Loucy (cell line): ENCODE measurements around the gene PCCA.

ENCODE experiments used
- H2AFZ ChIP-seq: fragments of 200-600 bp; sonication (generic); 2 replicates; pipeline ENCODE4 v1.6.0; 2016; ENCODE audit warnings: antibody characterized with exemption, mild to moderate bottlenecking, low read length, moderate library complexity
- H3F3A ChIP-seq: fragments of 200-600 bp; 2 replicates; pipeline ENCODE4 v1.6.0; 2016; ENCODE audit warnings: antibody characterized with exemption, low read depth, mild to moderate bottlenecking
- H3K27me3 ChIP-seq: fragments of 200-600 bp; sonication (generic); 2 replicates; pipeline ENCODE4 v1.6.1; 2014; ENCODE audit warnings: low read length, mild to moderate bottlenecking; ENCODE audit not compliant: insufficient read depth, poor library complexity, severe bottlenecking
- H3K36me3 ChIP-seq: fragments of 200-600 bp; sonication (generic); 2 replicates; pipeline ENCODE4 v1.6.1; 2016; ENCODE audit warnings: low read length; ENCODE audit not compliant: insufficient read depth
- H3K4me1 ChIP-seq: fragments of 200-600 bp; sonication (generic); 2 replicates; pipeline ENCODE4 v1.5.1; 2014; ENCODE audit warnings: low read length, mild to moderate bottlenecking; ENCODE audit not compliant: insufficient read depth, poor library complexity, severe bottlenecking
- H3K4me2 ChIP-seq: fragments of 200-600 bp; sonication (generic); 2 replicates; pipeline ENCODE4 v1.6.0; 2014; ENCODE audit warnings: antibody characterized with exemption, low read length, low read depth, mild to moderate bottlenecking; ENCODE audit not compliant: poor library complexity, severe bottlenecking
- H3K4me3 ChIP-seq: fragments of 200-600 bp; sonication (generic); 2 replicates; pipeline ENCODE4 v1.5.1; 2014; ENCODE audit warnings: low read length, mild to moderate bottlenecking, mixed read lengths; ENCODE audit not compliant: poor library complexity, severe bottlenecking
- H3K79me2 ChIP-seq: fragments of 200-600 bp; sonication (generic); 2 replicates; pipeline ENCODE4 v1.6.1; 2014; ENCODE audit warnings: low read length; ENCODE audit not compliant: insufficient read depth
- H3K9ac ChIP-seq: fragments of 200-600 bp; sonication (generic); 2 replicates; pipeline ENCODE4 v1.6.0; 2014; ENCODE audit warnings: mild to moderate bottlenecking, low read depth, low read length, moderate library complexity; ENCODE audit not compliant: poor library complexity, severe bottlenecking
- H3K9me2 ChIP-seq: fragments of 200-600 bp; sonication (generic); replicated peaks from 2 replicates; pipeline ENCODE4 v1.6.1; 2016; ENCODE audit warnings: low read depth, low read length, mixed read lengths
- H3K9me3 ChIP-seq: fragments of 200-600 bp; sonication (generic); 2 replicates; pipeline ENCODE4 v1.6.1; 2014; ENCODE audit warnings: mild to moderate bottlenecking, antibody characterized with exemption, low read length, low read depth; ENCODE audit not compliant: insufficient read depth
- H4K20me1 ChIP-seq: fragments of 200-600 bp; sonication (generic); 2 replicates; pipeline ENCODE4 v1.6.0; 2014; ENCODE audit warnings: antibody characterized with exemption, low read length, mild to moderate bottlenecking; ENCODE audit not compliant: insufficient read depth, poor library complexity, severe bottlenecking
- EZH2phosphoT487 ChIP-seq: fragments of 200-600 bp; IDR thresholded peaks from 2 replicates; pipeline ENCODE4 v1.6.1; 2018; ENCODE audit warnings: antibody characterized with exemption, mild to moderate bottlenecking, moderate library complexity, borderline replicate concordance
- TF ChIP-seq, protein P1 (sequence below): fragments of 200-600 bp; sonication (generic); conservative IDR thresholded peaks from 2 replicates; pipeline ENCODE4 v1.5.1; 2014; ENCODE audit warnings: mild to moderate bottlenecking, antibody characterized with exemption, low read length

PCCA gene

DNA sequence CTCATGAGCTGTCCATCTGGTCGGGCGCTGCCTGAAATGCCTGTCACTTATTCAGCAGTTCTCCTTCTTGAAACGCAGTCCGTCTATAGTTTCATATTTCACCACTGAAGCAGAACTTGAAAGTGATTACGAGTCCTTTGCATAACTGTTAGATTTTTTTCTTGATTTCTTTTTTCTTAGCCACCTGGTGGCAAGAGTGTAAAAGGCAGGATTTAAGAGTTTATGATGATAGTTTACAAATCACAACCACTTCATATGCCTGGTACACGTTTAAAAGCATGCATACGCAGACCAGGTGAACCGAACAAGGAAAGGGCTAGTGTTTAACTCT is 453.9 kb downstream of the PCCA start:
- Histone ChIP-seq H3K4me2 (peak overlapping the region; percentile 2), H3K36me3 (no peaks in the 10 kb centered on the region), H3K79me2 (no peaks in the 10 kb centered on the region), H3K4me1 (peaks cover 8% of the 10 kb centered on the region), H4K20me1 (no peaks in the 10 kb centered on the region), H3K9ac (no peak overlapping the region), H3K9me2 (no peaks in the 10 kb centered on the region), H3K4me3 (no peak overlapping the region), H2AFZ (no peak overlapping the region), H3K27me3 (no peaks in the 10 kb centered on the region), H3K9me3 (no peaks in the 10 kb centered on the region), H3F3A (no peaks in the 10 kb centered on the region)
- TF ChIP-seq, protein P1, sequence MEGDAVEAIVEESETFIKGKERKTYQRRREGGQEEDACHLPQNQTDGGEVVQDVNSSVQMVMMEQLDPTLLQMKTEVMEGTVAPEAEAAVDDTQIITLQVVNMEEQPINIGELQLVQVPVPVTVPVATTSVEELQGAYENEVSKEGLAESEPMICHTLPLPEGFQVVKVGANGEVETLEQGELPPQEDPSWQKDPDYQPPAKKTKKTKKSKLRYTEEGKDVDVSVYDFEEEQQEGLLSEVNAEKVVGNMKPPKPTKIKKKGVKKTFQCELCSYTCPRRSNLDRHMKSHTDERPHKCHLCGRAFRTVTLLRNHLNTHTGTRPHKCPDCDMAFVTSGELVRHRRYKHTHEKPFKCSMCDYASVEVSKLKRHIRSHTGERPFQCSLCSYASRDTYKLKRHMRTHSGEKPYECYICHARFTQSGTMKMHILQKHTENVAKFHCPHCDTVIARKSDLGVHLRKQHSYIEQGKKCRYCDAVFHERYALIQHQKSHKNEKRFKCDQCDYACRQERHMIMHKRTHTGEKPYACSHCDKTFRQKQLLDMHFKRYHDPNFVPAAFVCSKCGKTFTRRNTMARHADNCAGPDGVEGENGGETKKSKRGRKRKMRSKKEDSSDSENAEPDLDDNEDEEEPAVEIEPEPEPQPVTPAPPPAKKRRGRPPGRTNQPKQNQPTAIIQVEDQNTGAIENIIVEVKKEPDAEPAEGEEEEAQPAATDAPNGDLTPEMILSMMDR, result peak; percentile 70
- TF ChIP-seq EZH2phosphoT487, result no peak

DNA sequence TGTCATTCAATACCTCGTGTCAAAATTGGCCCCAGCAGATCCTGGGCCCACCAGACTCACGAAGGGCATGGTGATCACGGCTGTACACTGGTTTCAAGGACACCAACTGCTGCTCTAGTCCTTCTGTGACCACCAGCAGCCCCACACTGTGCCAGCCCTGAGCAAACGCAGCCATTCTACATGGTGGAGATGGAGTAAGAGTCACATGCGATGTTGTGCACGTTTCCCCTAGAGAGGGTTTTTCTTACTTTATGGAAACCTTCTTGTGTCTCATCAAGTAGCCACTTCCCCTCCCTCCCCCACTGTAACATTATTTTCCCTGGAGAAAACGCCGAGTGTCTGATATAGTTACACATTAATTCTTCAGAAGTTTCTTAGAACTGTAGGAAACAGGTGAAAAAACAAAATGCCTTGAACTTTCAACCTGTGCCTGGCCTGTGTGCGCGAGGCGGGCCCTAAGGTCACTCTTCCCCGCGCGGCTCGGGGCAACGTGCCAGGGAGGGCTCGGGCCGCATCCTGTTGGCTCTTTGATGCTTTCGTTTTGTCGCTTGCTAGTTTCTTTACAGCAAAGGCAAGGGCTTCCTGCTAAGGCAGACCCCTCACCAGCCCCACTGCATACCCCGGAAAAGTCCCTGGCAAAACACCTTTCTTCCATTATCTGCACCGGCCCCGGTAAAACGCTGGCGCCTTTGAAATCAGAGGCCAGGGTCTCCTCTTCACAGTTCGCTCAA is 455.1 kb downstream of the PCCA start:
- H2AFZ ChIP-seq, result no peak overlapping the region
- TF ChIP-seq, protein P1, result no peak
- no peak for TF ChIP-seq EZH2phosphoT487
- H3K4me1 ChIP-seq, result no peaks in the 10 kb centered on the region
- no peaks in the 10 kb centered on the region for H3K9me3 ChIP-seq
- H3K4me2 ChIP-seq, result no peak overlapping the region
- H3F3A ChIP-seq, result no peaks in the 10 kb centered on the region
- H3K36me3 ChIP-seq, result no peaks in the 10 kb centered on the region
- no peaks in the 10 kb centered on the region for H3K9me2 ChIP-seq
- H4K20me1 ChIP-seq, result no peaks in the 10 kb centered on the region
- no peaks in the 10 kb centered on the region for H3K79me2 ChIP-seq
- H3K4me3 ChIP-seq, result no peak overlapping the region
- H3K27me3 ChIP-seq, result no peaks in the 10 kb centered on the region
- H3K9ac ChIP-seq, result no peak overlapping the region

DNA sequence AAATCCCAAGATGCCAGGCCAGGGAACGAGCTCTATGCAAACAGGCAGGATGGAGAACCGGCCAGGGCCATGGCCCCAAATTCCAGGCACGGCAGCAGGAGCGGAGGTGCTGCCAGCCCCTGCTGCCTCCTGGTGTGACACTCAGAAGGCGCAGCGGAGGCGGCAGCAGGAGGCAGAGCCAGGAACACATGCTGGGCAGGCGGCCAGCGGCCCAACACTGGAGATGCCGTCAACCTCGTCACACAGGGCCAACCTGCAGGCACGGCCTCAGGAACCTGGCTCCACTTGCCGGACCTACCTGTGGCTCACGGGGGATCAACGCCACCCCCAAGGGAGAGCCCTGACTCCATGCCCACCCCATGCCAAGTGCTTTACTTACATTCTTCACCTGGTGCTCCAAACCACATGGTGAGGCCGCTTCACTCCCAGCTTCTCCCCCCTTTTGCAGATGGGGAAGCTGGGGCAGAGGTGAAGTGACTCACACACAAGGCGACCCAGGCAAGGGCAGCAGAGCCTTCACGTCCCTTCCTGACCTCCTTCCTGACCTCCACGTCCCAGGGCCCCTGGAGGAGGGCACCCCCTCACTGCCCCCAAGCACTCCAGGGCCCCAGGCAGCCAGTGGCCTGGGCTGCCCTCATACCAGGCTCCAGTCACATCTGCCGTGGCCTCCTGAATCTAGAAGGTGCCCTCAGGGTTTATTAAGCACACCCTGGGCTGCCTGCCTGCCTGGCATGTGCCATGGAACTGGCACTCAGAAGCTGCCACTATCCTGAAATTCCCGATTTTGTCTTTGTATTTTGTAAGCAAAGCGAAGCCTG is 456.2 kb downstream of the PCCA start:
- Histone ChIP-seq H3F3A (no peaks in the 10 kb centered on the region), H3K36me3 (no peaks in the 10 kb centered on the region), H3K4me1 (no peaks in the 10 kb centered on the region), H3K9ac (no peak overlapping the region), H2AFZ (no peak overlapping the region), H3K9me3 (no peaks in the 10 kb centered on the region), H3K27me3 (no peaks in the 10 kb centered on the region), H3K4me3 (no peak overlapping the region), H3K79me2 (no peaks in the 10 kb centered on the region), H4K20me1 (no peaks in the 10 kb centered on the region), H3K9me2 (no peaks in the 10 kb centered on the region), H3K4me2 (no peak overlapping the region)
- TF ChIP-seq, protein P1, result no peak
- TF ChIP-seq EZH2phosphoT487, result no peak
